DOHH2 (cell line): ENCODE results near the gene TMC3.

Source experiments
- CTCF ChIP-seq: fragments of 200-600 bp; sonication (generic); IDR thresholded peaks from one replicate; pipeline ENCODE4 v1.5.1; 2014; ENCODE audit warnings: antibody characterized with exemption, mild to moderate bottlenecking, low read depth, low read length; ENCODE audit not compliant: poor library complexity, severe bottlenecking
- EZH2phosphoT487 ChIP-seq: fragments of 200-600 bp; sonication (generic); IDR thresholded peaks from 2 replicates; pipeline ENCODE4 v1.6.1; 2017; ENCODE audit warnings: borderline replicate concordance, mild to moderate bottlenecking, antibody characterized with exemption, low read length, moderate library complexity, mixed read lengths

GRCh38 chr15:81299156-81299555 is 74.9 kb downstream of the TMC3 start:
- TF ChIP-seq CTCF = no peak
- no peak for TF ChIP-seq EZH2phosphoT487
